Transverse colon (tissue), 3 donors: Measurements from ENCODE around the gene GRAP.
A peak's percentile ranks its signal among the peaks of the same experiment; 100 is the strongest.
"Not testable (repeated sequence)": the region's sequence is repeated elsewhere in the genome, so short reads cannot be mapped to it uniquely, and the experiment has no call there.

ENCODE experiments used
- POLR2A ChIP-seq: fragments of 450-650 bp; IDR thresholded peaks from one replicate; pipeline ENCODE4 v1.6.1; 2016; ENCODE audit warnings: antibody characterized with exemption, mild to moderate bottlenecking, moderate library complexity
- TF ChIP-seq, protein P1 (sequence below), 5 experiments: fragments of 200-600 bp in 3 of 5; fragments of 450-650 bp in 2 of 5; sonication (generic) in 3 of 5; IDR thresholded peaks; 1 replicate in 2 of 5; 2 replicates in 3 of 5; pipeline ENCODE4 v1.5.1; 2016 to 2017; ENCODE audit warnings: antibody characterized with exemption in 5 of 5, inconsistent platforms in 3 of 5, mild to moderate bottlenecking in 2 of 5, moderate library complexity in 1 of 5

DNA sequence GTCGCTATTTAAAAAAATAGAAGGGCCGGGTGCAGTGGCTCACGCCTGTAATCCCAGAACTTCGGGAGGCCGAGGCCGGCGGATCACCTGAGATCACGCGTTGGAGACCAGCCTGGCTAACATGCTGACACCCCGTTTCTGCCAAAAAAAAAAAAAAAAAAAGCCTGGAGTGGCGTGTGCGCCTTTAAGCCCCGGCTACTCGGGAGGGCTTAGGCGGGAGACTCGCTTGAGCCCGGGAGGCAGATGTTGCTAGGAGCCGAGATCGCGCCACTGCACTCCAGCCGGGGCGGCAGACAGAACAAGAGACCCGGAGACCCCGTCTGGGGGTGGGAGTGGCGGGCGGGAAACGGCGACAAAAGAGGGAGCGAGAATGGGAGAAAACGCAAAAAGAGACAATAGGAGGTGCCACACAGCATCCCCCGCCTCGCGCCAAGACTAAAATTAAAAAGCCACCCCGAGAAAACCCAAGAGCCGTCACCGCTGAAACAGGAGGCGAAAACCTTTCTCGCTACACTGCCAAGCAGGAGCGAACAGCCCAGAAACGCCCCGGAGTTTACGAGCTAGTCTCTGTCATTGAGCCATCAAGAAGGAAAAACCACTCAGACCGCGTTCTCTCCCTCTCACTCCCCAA is 16.7 kb upstream of the GRAP start:
- TF ChIP-seq, protein P1, sequence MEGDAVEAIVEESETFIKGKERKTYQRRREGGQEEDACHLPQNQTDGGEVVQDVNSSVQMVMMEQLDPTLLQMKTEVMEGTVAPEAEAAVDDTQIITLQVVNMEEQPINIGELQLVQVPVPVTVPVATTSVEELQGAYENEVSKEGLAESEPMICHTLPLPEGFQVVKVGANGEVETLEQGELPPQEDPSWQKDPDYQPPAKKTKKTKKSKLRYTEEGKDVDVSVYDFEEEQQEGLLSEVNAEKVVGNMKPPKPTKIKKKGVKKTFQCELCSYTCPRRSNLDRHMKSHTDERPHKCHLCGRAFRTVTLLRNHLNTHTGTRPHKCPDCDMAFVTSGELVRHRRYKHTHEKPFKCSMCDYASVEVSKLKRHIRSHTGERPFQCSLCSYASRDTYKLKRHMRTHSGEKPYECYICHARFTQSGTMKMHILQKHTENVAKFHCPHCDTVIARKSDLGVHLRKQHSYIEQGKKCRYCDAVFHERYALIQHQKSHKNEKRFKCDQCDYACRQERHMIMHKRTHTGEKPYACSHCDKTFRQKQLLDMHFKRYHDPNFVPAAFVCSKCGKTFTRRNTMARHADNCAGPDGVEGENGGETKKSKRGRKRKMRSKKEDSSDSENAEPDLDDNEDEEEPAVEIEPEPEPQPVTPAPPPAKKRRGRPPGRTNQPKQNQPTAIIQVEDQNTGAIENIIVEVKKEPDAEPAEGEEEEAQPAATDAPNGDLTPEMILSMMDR (IDR thresholded peaks at IDR 0.05), result not testable (repeated sequence)
- TF ChIP-seq POLR2A, result peak; percentile 99
